Sigmoid colon (tissue), 4 donors: ENCODE data around the gene PATL1.

ENCODE experiments used
- CTCF ChIP-seq, 4 experiments: fragments of 450-650 bp in 3 of 4; fragments of 200-600 bp in 1 of 4; IDR thresholded peaks; one replicate each; pipeline ENCODE4 v1.5.1; 2016 to 2019; ENCODE audit warnings: antibody characterized with exemption in 4 of 4, mild to moderate bottlenecking in 3 of 4, moderate library complexity in 2 of 4
- EP300 ChIP-seq, 4 donors: sonication (generic); formaldehyde crosslinking; IDR thresholded peaks; one replicate each; pipeline ENCODE4 v1.6.1; 2017; ENCODE audit warnings: antibody characterized with exemption in 4 of 4
- POLR2A ChIP-seq, 2 donors: fragments of 450-650 bp; IDR thresholded peaks; one replicate each; pipeline ENCODE4 v1.6.1; 2016; ENCODE audit warnings: antibody characterized with exemption in 2 of 2, mild to moderate bottlenecking in 2 of 2, moderate library complexity in 2 of 2
- POLR2AphosphoS5 ChIP-seq, 4 donors: sonication (generic); formaldehyde crosslinking; IDR thresholded peaks; one replicate each; pipeline ENCODE4 v1.6.1; 2017; ENCODE audit warnings: antibody characterized with exemption in 4 of 4

GRCh38 chr11:59689015-59689414 lies 20.2 kb upstream of the PATL1 start:
- TF ChIP-seq CTCF (IDR thresholded peaks at IDR 0.05) (no peak), EP300 (IDR thresholded peaks at IDR 0.05) (no peak), POLR2AphosphoS5 (IDR thresholded peaks at IDR 0.05) (no peak), POLR2A (IDR thresholded peaks at IDR 0.05) (no peak)
